ENCODE measurements around the gene DNAH10.

Gene DNAH10

DNA sequence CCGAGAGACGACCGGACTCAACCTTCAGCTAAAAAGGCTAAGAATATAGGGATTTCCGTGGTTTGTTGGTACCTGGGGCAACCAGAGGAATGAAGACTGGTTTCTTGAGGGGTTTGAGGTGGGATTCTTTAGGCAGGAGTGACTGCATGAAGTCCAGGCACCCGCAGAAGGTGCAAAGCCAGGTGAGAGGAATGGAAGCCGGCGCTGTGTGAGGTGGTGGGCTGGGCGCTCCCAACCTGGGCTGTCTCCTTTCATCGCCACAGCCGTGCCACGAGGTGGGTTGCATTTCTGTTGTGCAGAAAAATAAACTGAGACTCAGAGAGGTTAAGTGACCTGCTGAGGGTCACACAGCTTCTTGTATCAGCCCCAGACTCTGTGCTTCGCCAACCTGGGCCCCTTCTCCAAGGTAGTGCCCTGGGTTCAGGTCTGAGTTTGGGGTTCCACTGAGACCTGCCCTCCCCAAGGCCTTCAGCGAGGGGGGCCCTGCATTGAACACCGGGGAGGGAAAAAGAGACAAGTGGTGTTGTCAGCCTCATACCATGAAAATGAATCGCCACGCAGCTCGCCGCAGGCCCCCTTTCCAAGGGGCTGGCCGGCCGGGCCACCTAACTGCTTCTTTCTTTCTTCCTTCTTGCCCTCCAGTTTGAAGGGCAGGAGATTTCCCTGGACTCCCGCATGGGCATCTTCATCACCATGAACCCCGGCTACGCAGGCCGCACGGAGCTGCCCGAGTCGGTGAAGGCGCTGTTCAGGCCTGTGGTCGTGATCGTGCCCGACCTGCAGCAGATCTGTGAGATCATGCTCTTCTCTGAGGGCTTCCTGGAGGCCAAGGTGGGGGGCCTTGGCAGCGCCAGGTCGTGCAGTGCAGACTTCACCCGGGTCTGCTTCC is 88.4 kb downstream of the DNAH10 start:
- no peaks in the 10 kb centered on the region for H3F3A ChIP-seq (ENCODE audit: low read depth)
- H3K9me3 ChIP-seq (ENCODE audit: insufficient read depth, low read depth, low read length), result no peaks in the 10 kb centered on the region
- H3K4me2 ChIP-seq (ENCODE audit: low read depth, low read length, poor library complexity, severe bottlenecking), result no peak overlapping the region
- no peak overlapping the region for H3K9ac ChIP-seq (ENCODE audit: low read depth, low read length, poor library complexity, severe bottlenecking)
- no peaks in the 10 kb centered on the region for H3K79me2 ChIP-seq (ENCODE audit: insufficient read depth, low read length)
- TF ChIP-seq CTCF (conservative IDR thresholded peaks at IDR 0.05; ENCODE audit: low read length), result no peak
- no peak for TF ChIP-seq EZH2phosphoT487 (IDR thresholded peaks at IDR 0.05; ENCODE audit: borderline replicate concordance)
- H3K4me3 ChIP-seq (ENCODE audit: low read length, poor library complexity, severe bottlenecking), result no peak overlapping the region
- H3K27me3 ChIP-seq (ENCODE audit: insufficient read depth, low read length, poor library complexity, severe bottlenecking), result peaks cover 4% of the 10 kb centered on the region
- no peaks in the 10 kb centered on the region for H3K36me3 ChIP-seq (ENCODE audit: insufficient read depth, low read length)
- H4K20me1 ChIP-seq (ENCODE audit: insufficient read depth, low read length, poor library complexity, severe bottlenecking), result no peaks in the 10 kb centered on the region
- H3K9me2 ChIP-seq (replicated peaks; ENCODE audit: low read depth, low read length), result no peaks in the 10 kb centered on the region
- H2AFZ ChIP-seq (ENCODE audit: low read length), result no peak overlapping the region
- H3K4me1 ChIP-seq (ENCODE audit: insufficient read depth, low read length, poor library complexity, severe bottlenecking), result no peaks in the 10 kb centered on the region

DNA sequence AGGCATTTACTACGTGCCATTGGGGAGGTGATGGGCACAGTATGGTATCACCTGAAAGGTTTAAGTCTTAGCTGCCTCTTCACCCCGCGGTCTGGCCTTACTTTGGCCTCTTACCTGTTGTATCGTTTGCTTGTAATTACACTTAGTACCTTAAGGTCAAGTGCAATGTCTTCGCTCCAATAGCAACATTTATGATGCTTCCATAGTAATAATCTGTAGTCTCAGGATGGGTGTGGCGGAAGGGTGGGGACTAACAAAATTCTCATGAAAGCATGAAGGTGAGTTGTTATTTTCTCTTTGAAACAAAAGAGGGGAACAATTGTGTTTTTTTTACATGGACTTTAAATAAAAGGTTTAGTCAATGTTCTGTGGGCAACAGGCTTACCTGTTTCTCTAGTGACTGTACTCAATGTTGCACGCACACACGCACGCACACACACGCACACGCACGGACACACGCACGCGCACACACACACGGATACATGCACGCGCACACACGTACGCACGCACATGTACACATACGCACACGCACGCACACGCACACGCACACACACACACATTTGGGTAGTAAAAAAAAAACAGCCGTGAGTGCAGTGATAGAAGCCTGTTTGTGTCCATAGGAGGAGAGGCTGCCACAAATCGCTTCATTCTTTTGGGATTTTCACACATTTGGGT is 91.4 kb downstream of the DNAH10 start:
- Histone ChIP-seq H2AFZ (ENCODE audit: low read length) (no peak overlapping the region), H3K4me2 (ENCODE audit: low read depth, low read length, poor library complexity, severe bottlenecking) (no peak overlapping the region), H3K27me3 (ENCODE audit: insufficient read depth, low read length, poor library complexity, severe bottlenecking) (peaks cover 4% of the 10 kb centered on the region), H3F3A (ENCODE audit: low read depth) (no peaks in the 10 kb centered on the region), H4K20me1 (ENCODE audit: insufficient read depth, low read length, poor library complexity, severe bottlenecking) (no peaks in the 10 kb centered on the region), H3K79me2 (ENCODE audit: insufficient read depth, low read length) (no peaks in the 10 kb centered on the region), H3K36me3 (ENCODE audit: insufficient read depth, low read length) (no peaks in the 10 kb centered on the region), H3K9ac (ENCODE audit: low read depth, low read length, poor library complexity, severe bottlenecking) (no peak overlapping the region), H3K9me3 (ENCODE audit: insufficient read depth, low read depth, low read length) (no peaks in the 10 kb centered on the region), H3K4me3 (ENCODE audit: low read length, poor library complexity, severe bottlenecking) (no peak overlapping the region), H3K4me1 (ENCODE audit: insufficient read depth, low read length, poor library complexity, severe bottlenecking) (no peaks in the 10 kb centered on the region), H3K9me2 (replicated peaks; ENCODE audit: low read depth, low read length) (no peaks in the 10 kb centered on the region)
- no peak for TF ChIP-seq EZH2phosphoT487 (IDR thresholded peaks at IDR 0.05; ENCODE audit: borderline replicate concordance)
- TF ChIP-seq CTCF (conservative IDR thresholded peaks at IDR 0.05; ENCODE audit: low read length), result no peak

GRCh38 chr12:123854232-123854631 is 92.1 kb downstream of the DNAH10 start:
- peak overlapping the region; percentile 61; the same call in 1 of the 2 replicates for H2AFZ ChIP-seq (ENCODE audit: low read length)
- H3K79me2 ChIP-seq (ENCODE audit: insufficient read depth, low read length), result no peaks in the 10 kb centered on the region
- H3F3A ChIP-seq (ENCODE audit: low read depth), result no peaks in the 10 kb centered on the region
- no peak overlapping the region for H3K9ac ChIP-seq (ENCODE audit: low read depth, low read length, poor library complexity, severe bottlenecking)
- no peaks in the 10 kb centered on the region for H3K9me3 ChIP-seq (ENCODE audit: insufficient read depth, low read depth, low read length)
- H3K36me3 ChIP-seq (ENCODE audit: insufficient read depth, low read length), result no peaks in the 10 kb centered on the region
- H4K20me1 ChIP-seq (ENCODE audit: insufficient read depth, low read length, poor library complexity, severe bottlenecking), result no peaks in the 10 kb centered on the region
- H3K27me3 ChIP-seq (ENCODE audit: insufficient read depth, low read length, poor library complexity, severe bottlenecking), result peaks cover 4% of the 10 kb centered on the region
- TF ChIP-seq CTCF (conservative IDR thresholded peaks at IDR 0.05; ENCODE audit: low read length) (no peak), EZH2phosphoT487 (IDR thresholded peaks at IDR 0.05; ENCODE audit: borderline replicate concordance) (no peak)
- H3K4me3 ChIP-seq (ENCODE audit: low read length, poor library complexity, severe bottlenecking), result no peak overlapping the region
- H3K4me2 ChIP-seq (ENCODE audit: low read depth, low read length, poor library complexity, severe bottlenecking), result no peak overlapping the region
- no peaks in the 10 kb centered on the region for H3K4me1 ChIP-seq (ENCODE audit: insufficient read depth, low read length, poor library complexity, severe bottlenecking)
- no peaks in the 10 kb centered on the region for H3K9me2 ChIP-seq (replicated peaks; ENCODE audit: low read depth, low read length)

Measured in Loucy (cell line).